Activated CD8-positive, alpha-beta T cell treated with anti-CD3 and anti-CD28 coated beads for 36 hours (primary cell): ENCODE results near the gene PRG3. TPM values are rescaled to one million over a fixed set of nuclear protein-coding genes. Genes with fewer than 3 reads are reported as not detected.
A peak's percentile ranks its signal among the peaks of the same experiment; 100 is the strongest.

ENCODE experiments used
- ATAC-seq: fragments of 200-7000 bp; cut with Tn5 transposase; one replicate; pipeline ENCODE4 v1.10.0; 2021; ENCODE audit warnings: mild to moderate bottlenecking, moderate library complexity
- CTCF ChIA-PET: fragments of 350-600 bp; sonication (Branson Sonifier 250); formaldehyde crosslinking; loops from one replicate; lab custom pipeline; 2021; ENCODE audit warnings: antibody characterized with exemption; lab: Charles Lee
- POLR2A ChIA-PET: fragments of 350-600 bp; sonication (Branson Sonifier 250); formaldehyde crosslinking; loops from one replicate; lab custom pipeline; 2021; ENCODE audit warnings: antibody characterized with exemption; lab: Charles Lee
- DNase-seq: peaks from one replicate; pipeline ENCODE4 v3.0.0-alpha.2; 2020
- H3K27ac Mint-ChIP-seq: one replicate; pipeline ENCODE4 v1.8.0; 2021; ENCODE audit warnings: mild to moderate bottlenecking, mixed read lengths
- H3K27me3 Mint-ChIP-seq: one replicate; pipeline ENCODE4 v1.8.0; 2021; ENCODE audit warnings: mixed read lengths
- H3K36me3 Mint-ChIP-seq: one replicate; pipeline ENCODE4 v1.8.0; 2021; ENCODE audit warnings: low read depth, mixed read lengths
- H3K4me1 Mint-ChIP-seq: one replicate; pipeline ENCODE4 v1.8.0; 2021; ENCODE audit warnings: low read depth, mixed read lengths
- H3K4me3 Mint-ChIP-seq: one replicate; pipeline ENCODE4 v1.8.0; 2021; ENCODE audit warnings: mild to moderate bottlenecking, moderate library complexity, mixed read lengths
- H3K9me3 Mint-ChIP-seq: one replicate; pipeline ENCODE4 v1.8.0; 2021; ENCODE audit warnings: mixed read lengths
- intact Hi-C: fragments of 100-400 bp; cut with micrococcal nuclease; formaldehyde crosslinking; loops from one replicate; pipeline ENCODE4 v1.10.0; 2022
- total RNA-seq, 2 experiments: library from RNA; stranded (reverse); gene quantifications; one replicate each; pipeline ENCODE4 v1.2.3, GENCODE V29; 2021
- TF ChIP-seq, protein P1 (sequence below): fragments of 200-600 bp; IDR thresholded peaks from one replicate; pipeline ENCODE4 v1.8.0; 2022; ENCODE audit warnings: antibody characterized with exemption, mild to moderate bottlenecking

The PRG3 gene
- total RNA-seq, 2 experiments from 2014 or later, result not detected

GRCh38 chr11:57419146-57419545, 38.2 kb upstream of the PRG3 start:
- DNase-seq (no peak), ATAC-seq (no peak)
- intact Hi-C loops, result no loop called here
- Mint-ChIP-seq H3K27me3 (no peaks in the 10 kb centered on the region), H3K36me3 (peaks cover 95% of the 10 kb centered on the region), H3K4me1 (peaks cover 78% of the 10 kb centered on the region), H3K27ac (no peak overlapping the region), H3K9me3 (no peaks in the 10 kb centered on the region), H3K4me3 (no peak overlapping the region)
- ChIA-PET POLR2A (interaction anchor here (1.1 to 15.1 kb wide), 2 partner anchors 9 to 18 kb away, joined by 3 to 264 read pairs; no protein-coding TSS in a partner anchor), CTCF (interaction anchor here (1.6 kb wide), 1 partner anchor 107 kb away, joined by 4 read pairs; no protein-coding TSS in a partner anchor)
- TF ChIP-seq, protein P1, sequence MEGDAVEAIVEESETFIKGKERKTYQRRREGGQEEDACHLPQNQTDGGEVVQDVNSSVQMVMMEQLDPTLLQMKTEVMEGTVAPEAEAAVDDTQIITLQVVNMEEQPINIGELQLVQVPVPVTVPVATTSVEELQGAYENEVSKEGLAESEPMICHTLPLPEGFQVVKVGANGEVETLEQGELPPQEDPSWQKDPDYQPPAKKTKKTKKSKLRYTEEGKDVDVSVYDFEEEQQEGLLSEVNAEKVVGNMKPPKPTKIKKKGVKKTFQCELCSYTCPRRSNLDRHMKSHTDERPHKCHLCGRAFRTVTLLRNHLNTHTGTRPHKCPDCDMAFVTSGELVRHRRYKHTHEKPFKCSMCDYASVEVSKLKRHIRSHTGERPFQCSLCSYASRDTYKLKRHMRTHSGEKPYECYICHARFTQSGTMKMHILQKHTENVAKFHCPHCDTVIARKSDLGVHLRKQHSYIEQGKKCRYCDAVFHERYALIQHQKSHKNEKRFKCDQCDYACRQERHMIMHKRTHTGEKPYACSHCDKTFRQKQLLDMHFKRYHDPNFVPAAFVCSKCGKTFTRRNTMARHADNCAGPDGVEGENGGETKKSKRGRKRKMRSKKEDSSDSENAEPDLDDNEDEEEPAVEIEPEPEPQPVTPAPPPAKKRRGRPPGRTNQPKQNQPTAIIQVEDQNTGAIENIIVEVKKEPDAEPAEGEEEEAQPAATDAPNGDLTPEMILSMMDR, result no peak

- no peak overlapping the region for H3K4me3 Mint-ChIP-seq
- CTCF ChIA-PET, result interaction anchor here (1.1 to 1.6 kb wide), 4 partner anchors 10 to 108 kb away, joined by 3 to 7 read pairs (median 4); no protein-coding TSS in a partner anchor
- H3K9me3 Mint-ChIP-seq, result no peaks in the 10 kb centered on the region
- H3K27me3 Mint-ChIP-seq, result no peaks in the 10 kb centered on the region
- peaks cover 95% of the 10 kb centered on the region for H3K36me3 Mint-ChIP-seq
- intact Hi-C loops, result no loop called here
- DNase-seq (no peak), ATAC-seq (no peak)
- H3K27ac Mint-ChIP-seq, result no peak overlapping the region
- H3K4me1 Mint-ChIP-seq, result peaks cover 79% of the 10 kb centered on the region
- TF ChIP-seq, protein P1, result no peak
- POLR2A ChIA-PET, result interaction anchor here (1.3 to 15.1 kb wide), 4 partner anchors 8 to 95 kb away, joined by 3 to 264 read pairs (median 6); partner anchors contain the start of gene SLC43A3
Measured at GRCh38 chr11:57418131-57418530, 37.2 kb upstream of the PRG3 start.

- ChIA-PET POLR2A (interaction anchor here (0.9 to 15.1 kb wide), 5 partner anchors 9 to 96 kb away, joined by 3 to 264 read pairs (median 5); partner anchors contain the start of gene SLC43A3), CTCF (interaction anchor here (1.2 kb wide), 1 partner anchor 41 kb away, joined by 5 read pairs; no protein-coding TSS in a partner anchor)
- peaks cover 91% of the 10 kb centered on the region for H3K36me3 Mint-ChIP-seq
- TF ChIP-seq, protein P1, result no peak
- H3K9me3 Mint-ChIP-seq, result no peaks in the 10 kb centered on the region
- intact Hi-C loops, result no loop called here
- DNase-seq (no peak), ATAC-seq (no peak)
- H3K4me1 Mint-ChIP-seq, result peaks cover 73% of the 10 kb centered on the region
- H3K4me3 Mint-ChIP-seq, result no peak overlapping the region
- no peak overlapping the region for H3K27ac Mint-ChIP-seq
- H3K27me3 Mint-ChIP-seq, result no peaks in the 10 kb centered on the region
Measured at GRCh38 chr11:57417056-57417455, 36.1 kb upstream of the PRG3 start.

DNA sequence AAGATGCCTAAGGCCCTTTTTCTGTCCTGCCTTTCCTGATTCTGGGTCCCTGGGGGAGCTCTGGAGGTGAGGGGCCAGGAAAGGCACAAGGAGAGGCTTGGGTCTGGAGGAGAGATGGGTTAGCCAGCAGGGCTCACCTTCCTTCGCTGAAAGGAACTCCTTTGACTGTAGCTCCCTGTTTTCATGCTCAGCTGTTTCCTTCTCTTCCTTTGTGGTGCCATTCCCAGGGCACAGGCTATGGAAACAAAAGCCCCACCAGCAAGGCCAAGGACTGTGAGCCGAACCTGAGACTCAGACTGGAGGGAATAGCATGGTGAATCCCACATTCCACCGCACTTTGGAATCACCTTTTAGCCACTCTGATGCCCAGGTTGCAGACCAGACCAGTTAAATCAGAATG, 35.5 kb upstream of the PRG3 start:
- Mint-ChIP-seq H3K9me3 (no peaks in the 10 kb centered on the region), H3K4me1 (peaks cover 71% of the 10 kb centered on the region), H3K4me3 (no peak overlapping the region), H3K27me3 (no peaks in the 10 kb centered on the region), H3K27ac (no peak overlapping the region), H3K36me3 (peaks cover 89% of the 10 kb centered on the region)
- DNase-seq (no peak), ATAC-seq (no peak)
- POLR2A ChIA-PET, result interaction anchor here (0.9 to 15.1 kb wide), 3 partner anchors 10 to 27 kb away, joined by 3 to 264 read pairs (median 6); partner anchors contain the start of gene SLC43A3
- CTCF ChIA-PET, result interaction anchor here (0.6 to 1.4 kb wide), 2 partner anchors 67 to 117 kb away, joined by 3 read pairs; no protein-coding TSS in a partner anchor
- TF ChIP-seq, protein P1, result no peak
- intact Hi-C loops, result no loop called here

DNA sequence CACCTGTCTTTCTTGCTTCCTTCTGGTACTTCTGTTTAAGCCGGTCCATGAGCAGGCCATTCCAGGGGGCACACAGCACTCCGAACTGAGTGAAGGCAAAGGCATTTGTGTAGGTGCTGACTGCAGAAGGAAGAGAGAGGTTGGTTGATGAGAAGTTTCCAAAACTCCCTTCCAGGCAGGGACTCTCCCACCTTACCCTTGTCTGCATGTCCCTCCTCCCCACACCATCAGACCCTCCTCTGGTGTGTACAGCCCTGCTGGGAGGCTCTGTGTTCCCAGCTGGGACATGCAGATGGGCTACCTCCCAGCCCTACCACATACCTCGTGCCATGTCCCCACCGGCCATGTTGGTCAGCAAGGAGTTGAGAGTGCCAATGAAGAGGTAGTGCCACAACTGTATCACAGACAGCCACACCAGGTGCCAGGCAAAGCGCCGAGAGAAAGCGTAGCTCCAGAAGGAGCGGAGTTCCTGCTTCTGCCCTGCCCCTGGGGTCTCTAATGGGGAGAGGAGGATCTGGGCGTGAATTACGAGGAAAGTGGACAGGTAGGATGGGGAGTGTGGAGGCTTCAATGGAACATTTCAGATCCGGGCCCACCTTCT, 33.8 kb upstream of the PRG3 start:
- H3K27me3 Mint-ChIP-seq, result no peaks in the 10 kb centered on the region
- ATAC-seq, result peak; percentile 49
- peaks cover 69% of the 10 kb centered on the region for H3K4me1 Mint-ChIP-seq
- no peaks in the 10 kb centered on the region for H3K9me3 Mint-ChIP-seq
- H3K27ac Mint-ChIP-seq, result peak overlapping the region; percentile 59
- intact Hi-C loops, result no loop called here
- POLR2A ChIA-PET, result interaction anchor here (0.7 to 15.1 kb wide), 4 partner anchors 9 to 14 kb away, joined by 3 to 264 read pairs (median 5); no protein-coding TSS in a partner anchor
- no peak overlapping the region for H3K4me3 Mint-ChIP-seq
- TF ChIP-seq, protein P1, result no peak
- CTCF ChIA-PET, result no interaction called here
- H3K36me3 Mint-ChIP-seq, result peaks cover 84% of the 10 kb centered on the region
- DNase-seq, result no peak
